H1 (cell line): ENCODE results near the gene TLK1. TPM values are rescaled to one million over a fixed set of nuclear protein-coding genes. Genes with fewer than 3 reads are reported as not detected.

Source experiments
- CTCF ChIA-PET: fragments of 300-600 bp; sonication (Branson Sonifier 250); formaldehyde crosslinking; loops from one replicate; lab custom pipeline; 2021; ENCODE audit not compliant: partially characterized antibody; lab: Charles Lee
- POLR2A ChIA-PET: fragments of 300-600 bp; sonication (Branson Sonifier 250); formaldehyde crosslinking; loops from one replicate; lab custom pipeline; 2021; ENCODE audit warnings: inconsistent platforms; ENCODE audit not compliant: partially characterized antibody; lab: Charles Lee
- DNase-seq, 2 experiments: peaks; one replicate each; pipeline versions ENCODE4 v3.0.0 to v3.0.0-alpha.2; 2010 to 2022; ENCODE audit warnings: low spot score in 2 of 2, low read depth in 1 of 2, mixed read lengths in 1 of 2
- FAIRE-seq: peaks from 2 replicates; lab custom pipeline; 2011; peaks lifted over from hg19 to GRCh38; lab: Jason Lieb, UNC
- H2AFZ ChIP-seq: 2 replicates; pipeline ENCODE4 v1.8.1; 2012; ENCODE audit warnings: low read length, inconsistent platforms
- H2AK5ac ChIP-seq: 2 replicates; pipeline ENCODE4 v1.6.1; 2013; ENCODE audit warnings: low read depth, low read length
- H2BK120ac ChIP-seq: replicated peaks from 2 replicates; pipeline ENCODE3; 2013; ENCODE audit warnings: low read depth, low read length, inconsistent platforms
- H2BK12ac ChIP-seq: 2 replicates; pipeline ENCODE4 v1.6.1; 2013; ENCODE audit warnings: low read depth, low read length
- H2BK15ac ChIP-seq: 2 replicates; pipeline ENCODE4 v1.6.1; 2013; ENCODE audit warnings: low read length
- H2BK20ac ChIP-seq: 2 replicates; pipeline ENCODE4 v1.6.1; 2013; ENCODE audit warnings: low read length
- H2BK5ac ChIP-seq: 2 replicates; pipeline ENCODE4 v1.6.1; 2013; ENCODE audit warnings: low read depth, low read length
- H3K14ac ChIP-seq: 2 replicates; pipeline ENCODE4 v1.6.1; 2013; ENCODE audit warnings: inconsistent platforms; ENCODE audit not compliant: insufficient read length
- H3K18ac ChIP-seq: 2 replicates; pipeline ENCODE4 v1.6.1; 2013; ENCODE audit warnings: low read length; ENCODE audit errors: extremely low read depth
- H3K23ac ChIP-seq: 2 replicates; pipeline ENCODE4 v1.6.1; 2013; ENCODE audit warnings: inconsistent platforms; ENCODE audit not compliant: insufficient read length
- H3K23me2 ChIP-seq: 2 replicates; pipeline ENCODE4 v1.6.1; 2013; ENCODE audit warnings: low read depth, low read length
- H3K27ac ChIP-seq: 2 replicates; pipeline ENCODE4 v1.6.1; 2011; ENCODE audit warnings: low read depth, low read length, inconsistent platforms
- H3K27me3 ChIP-seq, 4 experiments: replicated peaks in 1 of 4; 1 replicate in 1 of 4; 2 replicates in 3 of 4; pipeline versions ENCODE4 v1.6.1 to v1.8.1; 2011 to 2013; ENCODE audit warnings: low read length in 3 of 4, mild to moderate bottlenecking in 3 of 4, inconsistent platforms in 2 of 4, mixed read lengths in 2 of 4, moderate library complexity in 1 of 4; ENCODE audit not compliant: control insufficient read depth in 3 of 4, insufficient read depth in 3 of 4; ENCODE audit errors: extremely low read depth in 1 of 4
- H3K36me3 ChIP-seq, 4 experiments: 2 replicates each; pipeline versions ENCODE4 v1.6.1 to v1.8.1; 2011 to 2013; ENCODE audit warnings: mild to moderate bottlenecking in 4 of 4, low read length in 3 of 4, moderate library complexity in 2 of 4, control low read depth in 1 of 4, inconsistent platforms in 1 of 4; ENCODE audit not compliant: insufficient read depth in 4 of 4, control insufficient read depth in 2 of 4
- H3K4ac ChIP-seq: replicated peaks from 2 replicates; pipeline ENCODE3; 2013; ENCODE audit warnings: low read length, low read depth, mixed read lengths, inconsistent platforms; ENCODE audit not compliant: insufficient read length
- H3K4me1 ChIP-seq, 4 experiments: replicated peaks in 1 of 4; 1 replicate in 1 of 4; 2 replicates in 3 of 4; pipeline versions ENCODE4 v1.6.1 to v1.8.1; 2011 to 2013; ENCODE audit warnings: low read length in 3 of 4, inconsistent platforms in 2 of 4, mixed read lengths in 1 of 4; ENCODE audit not compliant: insufficient read depth in 4 of 4, control insufficient read depth in 3 of 4
- H3K4me2 ChIP-seq, 2 experiments: 2 replicates each; pipeline versions ENCODE4 v1.6.1 to v1.8.1; 2011 to 2013; ENCODE audit warnings: low read depth in 2 of 2, low read length in 2 of 2, control low read depth in 1 of 2, inconsistent platforms in 1 of 2, mild to moderate bottlenecking in 1 of 2; ENCODE audit not compliant: insufficient read depth in 1 of 2
- H3K4me3 ChIP-seq, 4 experiments: fragments of 200-600, 300-600 bp in 1 of 4; sonication (generic), shearing (Covaris generic), sonication (Bioruptor Twin) in 1 of 4; 2 replicates each; pipeline versions ENCODE4 v1.5.1 to v1.8.1; 2011 to 2016; ENCODE audit warnings: low read length in 4 of 4, low read depth in 3 of 4, control low read depth in 2 of 4, inconsistent platforms in 2 of 4, mild to moderate bottlenecking in 2 of 4, mixed read lengths in 1 of 4, moderate library complexity in 1 of 4; ENCODE audit not compliant: insufficient read depth in 2 of 4; ENCODE audit errors: extremely low read depth in 1 of 4
- H3K56ac ChIP-seq: replicated peaks from 2 replicates; pipeline ENCODE3; 2013; ENCODE audit warnings: low read depth, mild to moderate bottlenecking, mixed read lengths, low read length, inconsistent platforms; ENCODE audit not compliant: insufficient read length
- H3K79me1 ChIP-seq: 2 replicates; pipeline ENCODE4 v1.6.1; 2013; ENCODE audit warnings: low read depth, low read length, control low read depth
- H3K79me2 ChIP-seq, 2 experiments: 2 replicates each; pipeline versions ENCODE4 v1.6.1 to v1.8.1; 2012 to 2013; ENCODE audit warnings: low read length in 2 of 2, mild to moderate bottlenecking in 2 of 2, inconsistent platforms in 1 of 2; ENCODE audit not compliant: insufficient read depth in 2 of 2, control insufficient read depth in 1 of 2
- H3K9ac ChIP-seq, 4 experiments: replicated peaks in 1 of 4; 1 replicate in 1 of 4; 2 replicates in 3 of 4; pipeline versions ENCODE4 v1.6.1 to v1.8.1; 2011 to 2013; ENCODE audit warnings: low read depth in 3 of 4, low read length in 3 of 4, control low read depth in 2 of 4, mild to moderate bottlenecking in 2 of 4, moderate library complexity in 2 of 4, inconsistent platforms in 1 of 4; ENCODE audit errors: extremely low read depth in 1 of 4
- H3K9me3 ChIP-seq, 2 experiments: 2 replicates each; pipeline versions ENCODE4 v1.6.1 to v1.8.1; 2012 to 2013; ENCODE audit warnings: mild to moderate bottlenecking in 2 of 2, moderate library complexity in 2 of 2, control low read depth in 1 of 2, inconsistent platforms in 1 of 2, low read depth in 1 of 2, low read length in 1 of 2, mixed read lengths in 1 of 2; ENCODE audit not compliant: insufficient read depth in 2 of 2
- H4K20me1 ChIP-seq, 2 experiments: replicated peaks in 1 of 2; 2 replicates each; pipeline versions ENCODE3 to v1.8.1; 2011 to 2013; ENCODE audit warnings: inconsistent platforms in 2 of 2, low read length in 2 of 2, mild to moderate bottlenecking in 1 of 2; ENCODE audit not compliant: insufficient read depth in 2 of 2, control insufficient read depth in 1 of 2
- H4K5ac ChIP-seq: 2 replicates; pipeline ENCODE4 v1.6.1; 2013; ENCODE audit warnings: low read length, low read depth, mixed read lengths, inconsistent platforms; ENCODE audit not compliant: insufficient read length
- H4K8ac ChIP-seq: 2 replicates; pipeline ENCODE4 v1.8.0; 2013; ENCODE audit warnings: mild to moderate bottlenecking, moderate library complexity, low read length, inconsistent platforms; ENCODE audit not compliant: insufficient read depth; ENCODE audit errors: extremely low read depth
- H4K91ac ChIP-seq: replicated peaks from 2 replicates; pipeline ENCODE3; 2013; ENCODE audit warnings: low read length, mixed read lengths, inconsistent platforms; ENCODE audit not compliant: insufficient read length
- CBX5 ChIP-seq: fragments of 300-800, 300-1000 bp; sonication (generic); IDR thresholded peaks from 2 replicates; pipeline ENCODE4 v1.7.1; 2016; ENCODE audit warnings: antibody characterized with exemption, low read length, low read depth
- CTBP2 ChIP-seq: IDR thresholded peaks from 2 replicates; pipeline ENCODE4 v1.7.0; 2011; ENCODE audit warnings: borderline replicate concordance, mild to moderate bottlenecking, moderate library complexity, mixed read lengths, low read length; ENCODE audit not compliant: insufficient read depth, insufficient read length
- GTF2F1 ChIP-seq: IDR thresholded peaks from 2 replicates; pipeline ENCODE4 v1.6.1; 2012; ENCODE audit warnings: low read depth, low read length, improper control_type of control experiment, borderline replicate concordance
- JUN ChIP-seq: IDR thresholded peaks from 2 replicates; pipeline ENCODE4 v1.6.1; 2011; ENCODE audit warnings: low read depth, mild to moderate bottlenecking, improper control_type of control experiment, low read length
- JUND ChIP-seq: IDR thresholded peaks from 2 replicates; pipeline ENCODE4 v1.6.1; 2011; ENCODE audit warnings: mild to moderate bottlenecking, improper control_type of control experiment, low read length
- POU5F1 ChIP-seq: IDR thresholded peaks from 2 replicates; pipeline ENCODE4 v1.6.1; 2011; ENCODE audit warnings: low read depth, mild to moderate bottlenecking, low read length, moderate library complexity
- RFX5 ChIP-seq: IDR thresholded peaks from 2 replicates; pipeline ENCODE4 v1.6.1; 2011; ENCODE audit warnings: low read depth, low read length, improper control_type of control experiment, borderline replicate concordance
- RXRA ChIP-seq: IDR thresholded peaks from 2 replicates; pipeline ENCODE4 v1.6.1; 2011; ENCODE audit warnings: low read depth, mild to moderate bottlenecking, low read length, moderate library complexity; ENCODE audit not compliant: insufficient read depth
- SAP30 ChIP-seq: fragments of 300-600 bp; sonication (generic); IDR thresholded peaks from 2 replicates; pipeline ENCODE4 v1.7.1; 2012; ENCODE audit warnings: low read length, moderate library complexity, mild to moderate bottlenecking, inconsistent platforms; ENCODE audit not compliant: insufficient read depth, insufficient replicate concordance
- SP4 ChIP-seq: IDR thresholded peaks from 2 replicates; pipeline ENCODE4 v1.6.1; 2012; ENCODE audit warnings: low read length, inconsistent platforms
- SRF ChIP-seq: IDR thresholded peaks from 2 replicates; pipeline ENCODE4 v1.6.1; 2011; ENCODE audit warnings: mild to moderate bottlenecking, low read depth, low read length, moderate library complexity
- WGBS, 2 experiments: shearing (Covaris generic) in 1 of 2; methylation state at CpG; one replicate each; pipeline versions ENCODE4 v1.1.6 to v1.1.7; 2013 to 2015; ENCODE audit warnings: low lambda C conversion rate in 2 of 2, mixed read lengths in 2 of 2, inconsistent platforms in 1 of 2, low coverage in 1 of 2, missing lambda C conversion rate in 1 of 2; ENCODE audit not compliant: insufficient replicate concordance in 2 of 2, insufficient coverage in 1 of 2, insufficient read length in 1 of 2; ENCODE audit errors: extremely low coverage in 1 of 2, missing lambda C conversion rate in 1 of 2; 5-methylcytosine and 5-hydroxymethylcytosine counted together
- polyA plus RNA-seq, 7 experiments: library from polyadenylated mRNA; depleted of rRNA in 3 of 7; stranded (reverse) in 5 of 7; unstranded in 2 of 7; fragments of >200 nt in 5 of 7; fragments of 200-250 nt in 2 of 7; gene quantifications; 1 replicate in 5 of 7; 2 replicates in 1 of 7; 4 replicates in 1 of 7; pipeline versions ENCODE4 v1.2.1 to v1.2.3, GENCODE V29; 2011 to 2013; ENCODE audit warnings: missing spikeins in 2 of 7, mixed read lengths in 2 of 7
- total RNA-seq: library from RNA; stranded (reverse); fragmentation: NEBNext Ultra II Directional; extraction: Animal tissue kit (Norgen Biotek cat#: 25700); gene quantifications from 2 replicates; pipeline ENCODE4 v1.2.1, GENCODE V29; 2021
- TF ChIP-seq, protein P1 (sequence below): IDR thresholded peaks from 2 replicates; pipeline ENCODE4 v1.6.1; 2011; ENCODE audit warnings: low read length, improper control_type of control experiment
- TF ChIP-seq, protein P2 (sequence below): IDR thresholded peaks from 2 replicates; pipeline ENCODE4 v1.6.1; 2011; ENCODE audit warnings: low read depth, mild to moderate bottlenecking, low read length; ENCODE audit not compliant: insufficient read depth

The TLK1 gene
- total and polyA plus RNA-seq, 2 of the 8 experiments (the other 6 are each of a cell fraction or from before 2014, with no cell fraction given), result 11.2 to 102 TPM

DNA sequence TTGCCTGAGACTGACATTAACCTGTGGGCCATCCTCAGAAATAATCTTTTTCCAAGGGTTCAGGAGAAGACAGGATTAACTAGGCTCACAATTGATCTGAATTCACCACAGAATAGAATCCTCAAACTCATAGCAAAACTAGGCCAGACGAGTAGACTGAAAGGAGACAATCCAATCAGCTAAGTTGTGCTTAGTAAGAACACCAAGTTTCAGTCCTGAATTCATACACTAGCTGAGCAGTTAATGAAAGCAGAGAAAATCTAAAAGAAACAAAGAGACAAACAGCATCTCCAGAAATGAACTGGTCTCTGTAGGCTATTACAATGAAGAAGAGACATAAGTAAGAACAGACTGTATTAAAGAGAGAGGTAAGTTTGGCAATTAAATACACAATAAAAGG, 142.2 kb downstream of the TLK1 start:
- Histone ChIP-seq H2BK15ac (no peak overlapping the region), H4K20me1 (no peaks in the 10 kb centered on the region), H3K23ac (no peak overlapping the region), H3K14ac (no peak overlapping the region), H2BK20ac (no peak overlapping the region), H3K27ac (no peak overlapping the region), H4K5ac (no peak overlapping the region), H3K9ac (no peak overlapping the region), H3K79me1 (no peaks in the 10 kb centered on the region), H2AK5ac (no peak overlapping the region), H2BK5ac (no peak overlapping the region), H4K8ac (no peak overlapping the region), H3K36me3 (peaks cover 0 to 24% (median 11%) of the 10 kb centered on the region in 4 experiments; a peak in 6 of 8 replicates), H2BK12ac (no peak overlapping the region), H3K18ac (no peak overlapping the region), H3K79me2 (no peaks in the 10 kb centered on the region), H3K4ac (no peak overlapping the region), H2BK120ac (no peak overlapping the region), H3K9me3 (no peaks in the 10 kb centered on the region), H3K23me2 (no peaks in the 10 kb centered on the region; the same call in 1 of the 2 replicates), H3K4me1 (no peaks in the 10 kb centered on the region), H3K4me3 (no peak overlapping the region), H3K4me2 (no peak overlapping the region), H3K27me3 (no peaks in the 10 kb centered on the region), H3K56ac (no peak overlapping the region), H4K91ac (no peak overlapping the region), H2AFZ (no peak overlapping the region)
- DNase-seq, result no peak
- 89% methylated on average over 1 of the region's 1 CpG; no CpG with 5 or more reads in 1 of the 2 experiments for WGBS, 2 experiments
- ChIA-PET POLR2A (no interaction called here), CTCF (no interaction called here)
- FAIRE-seq, result peak; percentile 19
- no peak for TF ChIP-seq JUN
- no peak for TF ChIP-seq RFX5
- TF ChIP-seq GTF2F1, result no peak
- TF ChIP-seq SRF, result no peak
- no peak for TF ChIP-seq CBX5
- TF ChIP-seq CTBP2, result no peak
- TF ChIP-seq, protein P1, sequence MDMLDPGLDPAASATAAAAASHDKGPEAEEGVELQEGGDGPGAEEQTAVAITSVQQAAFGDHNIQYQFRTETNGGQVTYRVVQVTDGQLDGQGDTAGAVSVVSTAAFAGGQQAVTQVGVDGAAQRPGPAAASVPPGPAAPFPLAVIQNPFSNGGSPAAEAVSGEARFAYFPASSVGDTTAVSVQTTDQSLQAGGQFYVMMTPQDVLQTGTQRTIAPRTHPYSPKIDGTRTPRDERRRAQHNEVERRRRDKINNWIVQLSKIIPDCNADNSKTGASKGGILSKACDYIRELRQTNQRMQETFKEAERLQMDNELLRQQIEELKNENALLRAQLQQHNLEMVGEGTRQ, result no peak
- TF ChIP-seq SP4, result no peak
- no peak for TF ChIP-seq POU5F1
- TF ChIP-seq, protein P2, sequence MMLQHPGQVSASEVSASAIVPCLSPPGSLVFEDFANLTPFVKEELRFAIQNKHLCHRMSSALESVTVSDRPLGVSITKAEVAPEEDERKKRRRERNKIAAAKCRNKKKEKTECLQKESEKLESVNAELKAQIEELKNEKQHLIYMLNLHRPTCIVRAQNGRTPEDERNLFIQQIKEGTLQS, result no peak
- TF ChIP-seq RXRA, result no peak
- TF ChIP-seq JUND, result no peak
- no peak for TF ChIP-seq SAP30
